Osteocyte (in vitro differentiated cells): ENCODE data around the gene TBCE. TPM values are rescaled to one million over a fixed set of nuclear protein-coding genes. Genes with fewer than 3 reads are reported as not detected.

Experiments
- DNase-seq: peaks from one replicate; pipeline ENCODE4 v3.0.0; 2021; ENCODE audit warnings: mixed read lengths; ENCODE audit not compliant: unreplicated experiment; ENCODE audit errors: extremely low spot score
- H3K27ac Mint-ChIP-seq: one replicate; pipeline ENCODE4 v1.8.0; 2021; ENCODE audit warnings: mild to moderate bottlenecking, mixed read lengths; ENCODE audit not compliant: unreplicated experiment
- H3K27me3 Mint-ChIP-seq: one replicate; pipeline ENCODE4 v1.8.0; 2021; ENCODE audit warnings: mixed read lengths; ENCODE audit not compliant: unreplicated experiment
- H3K36me3 Mint-ChIP-seq: one replicate; pipeline ENCODE4 v1.8.0; 2021; ENCODE audit warnings: mixed read lengths; ENCODE audit not compliant: unreplicated experiment
- H3K4me1 Mint-ChIP-seq: one replicate; pipeline ENCODE4 v1.8.0; 2021; ENCODE audit warnings: mixed read lengths; ENCODE audit not compliant: unreplicated experiment
- H3K4me3 Mint-ChIP-seq: one replicate; pipeline ENCODE4 v1.8.0; 2021; ENCODE audit warnings: mild to moderate bottlenecking, moderate library complexity, mixed read lengths; ENCODE audit not compliant: unreplicated experiment
- H3K9me3 Mint-ChIP-seq: one replicate; pipeline ENCODE4 v1.8.0; 2021; ENCODE audit warnings: mixed read lengths; ENCODE audit not compliant: unreplicated experiment
- total RNA-seq: library from RNA; stranded (reverse); gene quantifications from 2 replicates; pipeline ENCODE4 v1.2.1, GENCODE V29; 2021
- TF ChIP-seq, protein P1 (sequence below): fragments of 200-600 bp; sonication (generic); IDR thresholded peaks from 2 replicates; pipeline ENCODE4 v1.5.0; 2021; ENCODE audit warnings: antibody characterized with exemption, mild to moderate bottlenecking, moderate library complexity

TBCE gene
- total RNA-seq, 1 donor from 2014 or later = 30.3 TPM

DNA sequence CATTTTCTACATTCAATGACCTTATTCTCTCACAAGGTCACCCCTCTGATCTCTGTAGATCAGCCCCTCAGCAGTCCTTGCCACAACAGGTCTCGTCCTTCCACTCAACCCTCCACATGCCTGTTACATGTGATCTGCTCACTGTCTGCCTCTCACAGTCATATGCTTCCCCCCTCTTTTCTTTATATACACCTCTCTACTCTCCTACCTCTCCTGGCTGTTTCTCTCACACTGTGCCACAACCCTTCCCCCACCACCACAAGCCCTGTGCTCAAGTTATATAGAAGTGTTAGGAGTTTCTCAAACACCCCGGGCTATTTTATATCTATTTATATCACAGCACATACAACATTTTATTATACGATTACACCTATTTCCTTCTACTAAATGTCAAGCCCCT, 124.4 kb downstream of the TBCE start:
- Mint-ChIP-seq H3K4me1 (peaks cover 2% of the 10 kb centered on the region), H3K9me3 (no peaks in the 10 kb centered on the region), H3K27me3 (no peaks in the 10 kb centered on the region), H3K27ac (no peak overlapping the region), H3K4me3 (no peak overlapping the region), H3K36me3 (peaks cover 43% of the 10 kb centered on the region)
- DNase-seq = no peak
- TF ChIP-seq, protein P1, sequence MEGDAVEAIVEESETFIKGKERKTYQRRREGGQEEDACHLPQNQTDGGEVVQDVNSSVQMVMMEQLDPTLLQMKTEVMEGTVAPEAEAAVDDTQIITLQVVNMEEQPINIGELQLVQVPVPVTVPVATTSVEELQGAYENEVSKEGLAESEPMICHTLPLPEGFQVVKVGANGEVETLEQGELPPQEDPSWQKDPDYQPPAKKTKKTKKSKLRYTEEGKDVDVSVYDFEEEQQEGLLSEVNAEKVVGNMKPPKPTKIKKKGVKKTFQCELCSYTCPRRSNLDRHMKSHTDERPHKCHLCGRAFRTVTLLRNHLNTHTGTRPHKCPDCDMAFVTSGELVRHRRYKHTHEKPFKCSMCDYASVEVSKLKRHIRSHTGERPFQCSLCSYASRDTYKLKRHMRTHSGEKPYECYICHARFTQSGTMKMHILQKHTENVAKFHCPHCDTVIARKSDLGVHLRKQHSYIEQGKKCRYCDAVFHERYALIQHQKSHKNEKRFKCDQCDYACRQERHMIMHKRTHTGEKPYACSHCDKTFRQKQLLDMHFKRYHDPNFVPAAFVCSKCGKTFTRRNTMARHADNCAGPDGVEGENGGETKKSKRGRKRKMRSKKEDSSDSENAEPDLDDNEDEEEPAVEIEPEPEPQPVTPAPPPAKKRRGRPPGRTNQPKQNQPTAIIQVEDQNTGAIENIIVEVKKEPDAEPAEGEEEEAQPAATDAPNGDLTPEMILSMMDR = no peak

DNA sequence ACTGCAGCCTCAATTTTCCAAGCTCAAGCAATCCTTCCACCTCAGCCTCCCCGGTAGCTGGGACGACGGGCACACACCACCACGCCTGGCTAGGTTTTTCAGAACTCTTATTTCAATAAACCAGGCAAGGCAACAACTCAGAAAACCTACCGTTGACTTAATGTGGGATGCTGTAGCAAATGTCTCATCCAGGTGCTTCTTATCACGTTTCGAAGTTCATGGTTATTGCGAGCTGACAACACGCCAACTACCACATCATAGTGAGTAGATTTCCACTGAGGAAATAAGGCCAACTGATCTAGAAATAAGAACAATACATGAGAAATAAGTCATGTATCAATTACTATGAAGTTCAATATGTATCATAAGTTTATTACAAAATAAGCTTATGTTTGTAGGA, 127.3 kb downstream of the TBCE start:
- Mint-ChIP-seq H3K36me3 (peaks cover 38% of the 10 kb centered on the region), H3K4me3 (no peak overlapping the region)
- TF ChIP-seq, protein P1 = no peak

DNA sequence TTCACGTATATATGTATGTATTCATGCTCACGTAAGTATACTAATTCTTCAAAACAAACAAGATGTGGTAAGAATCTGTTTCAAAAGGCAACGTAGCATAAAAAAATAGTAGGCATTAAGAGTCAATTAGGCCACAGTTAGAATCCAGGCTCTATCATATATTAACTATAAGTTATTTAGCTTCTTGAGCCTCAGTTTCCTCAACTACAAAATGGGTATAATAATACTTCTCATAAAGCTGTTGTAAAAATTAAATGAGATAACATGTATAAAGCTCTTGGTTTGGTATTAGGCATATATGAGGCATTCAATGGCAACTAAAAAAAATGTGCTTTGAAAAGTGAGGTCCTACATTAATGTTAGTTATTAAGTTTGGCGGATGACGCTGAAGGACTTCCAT, 127.8 kb downstream of the TBCE start:
- Mint-ChIP-seq H3K9me3 (no peaks in the 10 kb centered on the region), H3K4me1 (peaks cover 2% of the 10 kb centered on the region), H3K27ac (no peak overlapping the region), H3K36me3 (peaks cover 33% of the 10 kb centered on the region), H3K27me3 (no peaks in the 10 kb centered on the region), H3K4me3 (no peak overlapping the region)
- TF ChIP-seq, protein P1 = no peak
- no peak for DNase-seq

More for the DNA sequence above, 127.3 kb downstream of the TBCE start:
- Mint-ChIP-seq H3K4me1 (peaks cover 2% of the 10 kb centered on the region), H3K27me3 (no peaks in the 10 kb centered on the region), H3K27ac (no peak overlapping the region), H3K9me3 (no peaks in the 10 kb centered on the region)
- DNase-seq = no peak

DNA sequence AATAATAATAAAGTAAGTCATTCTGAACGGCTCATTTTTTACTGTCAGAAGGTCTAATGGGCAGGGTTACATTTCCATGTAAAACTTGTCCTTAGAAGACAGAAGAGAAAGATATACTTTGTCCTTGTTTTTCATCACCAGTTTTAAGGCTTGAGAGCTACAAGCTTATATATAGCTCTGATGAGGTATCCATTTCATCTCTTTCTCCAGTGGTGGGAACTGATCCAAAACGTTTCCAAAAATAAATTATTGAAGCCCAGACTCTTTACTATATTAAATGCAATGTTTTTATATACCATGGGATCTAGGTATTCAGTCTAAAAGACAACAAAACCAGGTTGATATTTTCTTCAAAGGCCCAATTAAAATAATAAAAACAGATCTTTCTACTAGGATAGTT, 128.3 kb downstream of the TBCE start:
- Mint-ChIP-seq H3K27ac (no peak overlapping the region), H3K36me3 (peaks cover 35% of the 10 kb centered on the region), H3K9me3 (no peaks in the 10 kb centered on the region), H3K4me3 (no peak overlapping the region), H3K4me1 (peaks cover 3% of the 10 kb centered on the region), H3K27me3 (no peaks in the 10 kb centered on the region)
- DNase-seq = no peak
- TF ChIP-seq, protein P1 = no peak

DNA sequence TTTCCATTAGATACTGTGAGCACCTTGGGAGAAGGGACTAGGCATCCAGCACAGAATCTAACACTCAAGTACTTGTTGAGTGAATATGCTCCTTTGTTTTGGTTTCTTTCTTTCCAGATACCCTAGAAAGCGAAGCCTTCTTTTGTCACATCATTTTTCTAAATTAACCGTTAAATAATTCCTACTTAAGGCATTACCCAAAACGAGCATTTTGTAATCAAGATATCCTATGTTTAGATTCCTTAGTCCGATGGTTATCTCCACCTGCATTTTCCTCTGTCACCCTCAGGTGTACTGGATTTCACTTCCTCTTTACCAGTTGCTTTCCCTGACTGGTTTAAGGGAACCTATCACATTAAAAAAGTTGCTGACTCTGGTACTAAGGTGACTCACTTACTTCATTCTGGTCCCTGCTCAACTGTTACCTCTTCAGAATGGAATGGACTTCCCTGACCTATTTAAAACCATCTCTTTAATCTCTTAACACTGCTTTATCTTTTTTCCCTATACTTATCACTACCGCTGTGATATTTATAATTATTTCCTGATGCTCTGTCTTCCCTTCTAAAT, 133.8 kb downstream of the TBCE start:
- H3K27ac Mint-ChIP-seq = peak overlapping the region; percentile 66
- H3K36me3 Mint-ChIP-seq = peaks cover 3% of the 10 kb centered on the region
- DNase-seq = no peak
- TF ChIP-seq, protein P1 = no peak
- H3K4me3 Mint-ChIP-seq = no peak overlapping the region
- peaks cover 20% of the 10 kb centered on the region for H3K4me1 Mint-ChIP-seq
- H3K27me3 Mint-ChIP-seq = no peaks in the 10 kb centered on the region
- no peaks in the 10 kb centered on the region for H3K9me3 Mint-ChIP-seq

Other genes with a start within 250 kb of the TBCE start
- 99.1 and 100 TPM in 2 replicates for gene TOMM20, start 238.6 kb upstream of the TBCE start, total RNA-seq
- 66.9 and 75.0 TPM in 2 replicates for gene RBM34, start 206.2 kb upstream of the TBCE start, total RNA-seq
- gene ARID4B, start 39.2 kb upstream of the TBCE start, total RNA-seq = 41.3 and 41.5 TPM in 2 replicates
- 37.1 and 42.5 TPM in 2 replicates for gene GGPS1, start 38.9 kb upstream of the TBCE start, total RNA-seq
- gene B3GALNT2, start 137.0 kb downstream of the TBCE start, total RNA-seq = 31.3 and 37.3 TPM in 2 replicates